Testis (tissue), 5 donors: Measurements from ENCODE around the gene TMEM191B. TPM values are rescaled to one million over a fixed set of nuclear protein-coding genes. Genes with fewer than 3 reads are reported as not detected.
A peak's percentile ranks its signal among the peaks of the same experiment; 100 is the strongest.
"Not testable (repeated sequence)": the region's sequence is repeated elsewhere in the genome, so short reads cannot be mapped to it uniquely, and the experiment has no call there.

Source experiments
- DNase-seq: peaks from one replicate; pipeline ENCODE4 v3.0.0-alpha.2; 2019
- H3K27ac ChIP-seq, 2 donors: fragments of 200-600 bp; sonication (generic); one replicate each; pipeline ENCODE4 v1.5.1; 2019
- H3K27me3 ChIP-seq: fragments of 200-600 bp; sonication (generic); one replicate; pipeline ENCODE4 v1.5.1; 2019
- H3K36me3 ChIP-seq: fragments of 200-600 bp; sonication (generic); one replicate; pipeline ENCODE4 v1.5.1; 2017; ENCODE audit warnings: low read depth; ENCODE audit errors: missing control alignments
- H3K4me1 ChIP-seq: fragments of 200-600 bp; sonication (generic); one replicate; pipeline ENCODE4 v1.5.1; 2019
- H3K4me3 ChIP-seq, 2 donors: fragments of 200-600 bp; sonication (generic); one replicate each; pipeline ENCODE4 v1.5.1; 2017 to 2019
- H3K9me3 ChIP-seq: fragments of 200-600 bp; sonication (generic); one replicate; pipeline ENCODE4 v1.5.1; 2017
- WGBS, 2 donors: methylation state at CpG; one replicate each; pipeline ENCODE4 v1.1.5; 2018; 5-methylcytosine and 5-hydroxymethylcytosine counted together
- intact Hi-C: fragments of 100-400 bp; cut with DNase I; formaldehyde crosslinking; loops from one replicate; pipeline ENCODE4 v1.15.1; 2023; ENCODE audit warnings: low total_unique reads
- long read RNA-seq, 2 donors: transcript quantifications; one replicate each; lab custom pipeline, GENCODE V29; 2026
- polyA plus RNA-seq: library from polyadenylated mRNA; stranded (reverse); fragments of 350-450 nt; fragmentation: Illumina TruSeq; extraction: RNeasy Lipid Tissue Mini Kit (QIAGEN cat#74804); gene quantifications from one replicate; pipeline ENCODE4 v1.2.3, GENCODE V29; 2014; ENCODE audit warnings: low read depth, low replicate concordance; ENCODE audit not compliant: insufficient read depth
- total RNA-seq, 2 donors: library from RNA; depleted of rRNA; stranded (reverse); fragments of >200 nt; gene quantifications; one replicate each; pipeline ENCODE4 v1.2.3, GENCODE V29; 2016

Gene TMEM191B
- total RNA-seq (10 to 100 TPM; 42.0 to 79.9 TPM), polyA plus RNA-seq (56.9 TPM)
- long read RNA-seq, donor 1: 0 reads
- long read RNA-seq, donor 2, partial matches to known transcripts: 0 of 1 reads
- long read RNA-seq, donor 2, other reads (novel, unspliced or antisense): 0 of 1 reads

DNA sequence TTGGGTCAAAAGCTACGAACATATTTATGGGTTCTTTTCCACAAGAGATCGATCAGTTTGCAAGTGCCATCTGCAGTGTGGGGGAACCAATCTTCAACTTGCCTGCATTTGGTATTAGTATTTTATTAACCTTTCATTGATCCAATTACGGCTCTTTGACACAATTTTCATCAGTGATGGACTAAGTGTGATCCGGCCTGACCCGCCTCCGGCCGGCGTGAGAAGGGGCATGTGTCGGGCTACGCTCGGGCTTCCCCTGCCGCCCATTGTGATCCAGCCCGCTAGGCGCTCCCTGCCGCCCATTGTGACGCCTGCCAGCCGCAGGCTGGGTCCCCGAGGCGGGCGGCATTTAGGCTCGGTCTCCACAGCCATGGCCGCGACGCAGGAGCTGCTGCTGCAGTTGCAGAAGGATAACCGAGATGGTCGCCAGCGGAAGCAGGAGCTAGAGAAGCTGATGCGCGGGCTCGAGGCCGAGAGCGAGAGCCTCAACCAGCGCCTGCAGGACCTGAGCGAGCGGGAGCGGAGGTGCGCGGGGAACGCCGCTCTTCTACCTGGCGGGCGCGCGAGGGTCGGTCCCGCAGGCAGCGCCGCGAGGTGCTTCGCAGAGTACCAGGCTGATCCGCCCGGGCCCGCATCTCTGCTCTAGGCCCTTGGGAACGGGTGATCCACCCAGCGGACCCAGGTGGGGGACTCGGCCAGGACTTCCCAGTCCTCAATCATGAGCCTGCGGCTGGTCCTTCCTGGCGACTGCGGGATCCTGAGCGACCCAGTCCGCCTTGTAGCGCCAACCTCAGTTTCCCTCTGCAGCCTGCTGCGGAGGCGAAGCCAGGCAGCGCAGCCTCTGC is at the start of gene TMEM191B:
TSS of gene TMEM191B (plus strand) at position 51 of the 845 bp plus-strand sequence. CDS start at position 230, 179 bp downstream.
- H3K4me3 ChIP-seq, intact Hi-C loops, H3K9me3 ChIP-seq, H3K36me3 ChIP-seq, H3K27ac ChIP-seq, DNase-seq, H3K4me1 ChIP-seq, H3K27me3 ChIP-seq: not testable (repeated sequence)
- WGBS, 2 donors: no CpG with 5 or more reads among the region's 65 CpGs

DNA sequence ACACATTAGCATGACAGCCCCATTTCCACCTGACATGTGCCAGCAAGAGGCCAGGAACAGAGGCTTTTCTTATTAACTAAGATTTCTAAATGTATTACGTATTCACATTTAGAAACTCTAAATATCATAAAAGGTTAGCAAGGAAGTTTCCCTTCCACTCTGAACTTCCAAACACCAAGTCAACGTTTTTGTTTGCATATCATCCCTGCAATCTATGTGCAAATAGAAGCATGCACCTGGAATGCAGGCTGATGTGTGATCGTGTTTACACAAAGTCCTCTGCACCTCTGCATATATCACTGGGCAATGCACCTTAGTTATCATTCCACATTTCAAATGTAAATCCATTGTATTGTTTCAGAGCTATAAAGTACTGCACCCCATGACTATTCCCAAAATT is 31.4 kb upstream of the TMEM191B start:
- intact Hi-C loops: not testable (repeated sequence)
- no CpG with 5 or more reads among the region's 3 CpGs for WGBS, 2 donors

DNA sequence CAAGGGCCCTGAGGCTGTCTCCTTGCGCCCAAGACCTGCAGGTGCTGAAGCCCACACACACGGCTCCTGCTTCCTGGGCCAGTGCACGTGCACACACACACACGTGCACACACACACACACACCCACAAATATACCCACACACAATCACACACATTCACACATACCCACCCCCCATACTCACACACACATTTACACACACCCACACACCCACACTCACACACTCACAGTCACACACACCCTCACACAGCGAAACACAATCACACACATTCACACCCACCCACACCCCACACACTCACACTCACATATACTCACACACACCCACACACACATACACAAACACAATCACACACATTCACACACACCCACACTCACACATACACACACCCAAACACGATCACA is 16.3 kb upstream of the TMEM191B start:
- H3K27ac ChIP-seq, H3K4me1 ChIP-seq, intact Hi-C loops, H3K4me3 ChIP-seq, H3K36me3 ChIP-seq, H3K9me3 ChIP-seq, DNase-seq, H3K27me3 ChIP-seq: not testable (repeated sequence)
- 80 to 83% methylated on average over 6 of the region's 6 CpGs for WGBS, 2 donors

More for the DNA sequence above, 31.4 kb upstream of the TMEM191B start:
- not testable (repeated sequence) for H3K4me1 ChIP-seq, H3K9me3 ChIP-seq, H3K4me3 ChIP-seq, H3K27ac ChIP-seq, H3K36me3 ChIP-seq, H3K27me3 ChIP-seq, DNase-seq

DNA sequence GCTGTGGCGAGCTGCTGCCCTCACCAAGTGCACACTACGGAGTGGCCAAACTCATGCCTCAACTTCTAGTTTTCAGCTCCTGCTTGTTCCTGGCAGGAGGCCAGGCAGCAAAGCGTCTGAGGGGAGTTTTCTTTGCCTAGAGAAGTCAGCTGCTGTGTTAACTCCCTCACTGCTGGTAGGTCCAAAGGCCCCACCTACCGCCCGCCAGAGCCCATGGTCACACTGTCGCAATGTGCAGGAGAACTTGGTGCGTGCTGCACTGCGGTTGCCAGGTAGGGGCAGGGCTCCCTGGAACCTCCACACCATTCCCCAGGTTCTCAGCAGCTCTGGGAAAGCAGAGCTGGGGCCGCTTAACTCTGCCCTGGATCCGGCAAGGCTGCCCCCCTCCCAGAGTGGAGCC is 15.2 kb upstream of the TMEM191B start:
- H3K27ac ChIP-seq, H3K4me1 ChIP-seq, DNase-seq, H3K36me3 ChIP-seq, H3K27me3 ChIP-seq, intact Hi-C loops, H3K4me3 ChIP-seq, H3K9me3 ChIP-seq: not testable (repeated sequence)
- no CpG with 5 or more reads among the region's 10 CpGs for WGBS, 2 donors

DNA sequence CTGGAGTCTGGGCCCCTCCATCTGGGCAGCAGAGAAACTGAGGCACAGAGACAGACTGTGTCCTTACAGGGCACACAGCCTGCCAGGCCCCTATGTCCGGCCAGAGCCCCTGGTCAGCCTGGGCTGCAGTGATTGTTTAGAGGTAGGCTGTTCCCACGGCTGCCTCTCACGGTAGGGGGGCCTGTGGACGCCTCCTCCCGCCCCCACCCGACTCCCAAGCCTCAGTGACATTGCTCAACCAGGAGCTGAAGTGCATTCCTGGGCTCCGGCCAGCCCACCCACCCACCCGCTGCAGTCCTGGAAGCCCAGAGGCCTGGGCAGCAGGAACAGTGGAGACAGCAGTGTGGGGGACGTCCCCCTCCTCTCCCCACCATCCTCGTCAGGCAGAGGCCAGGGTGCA is 14.1 kb upstream of the TMEM191B start:
- H3K4me1 ChIP-seq, intact Hi-C loops, H3K9me3 ChIP-seq, H3K36me3 ChIP-seq, H3K4me3 ChIP-seq, DNase-seq, H3K27ac ChIP-seq, H3K27me3 ChIP-seq: not testable (repeated sequence)
- 70% methylated on average over 6 of the region's 10 CpGs; no CpG with 5 or more reads in 1 of the 2 donors for WGBS, 2 donors

DNA sequence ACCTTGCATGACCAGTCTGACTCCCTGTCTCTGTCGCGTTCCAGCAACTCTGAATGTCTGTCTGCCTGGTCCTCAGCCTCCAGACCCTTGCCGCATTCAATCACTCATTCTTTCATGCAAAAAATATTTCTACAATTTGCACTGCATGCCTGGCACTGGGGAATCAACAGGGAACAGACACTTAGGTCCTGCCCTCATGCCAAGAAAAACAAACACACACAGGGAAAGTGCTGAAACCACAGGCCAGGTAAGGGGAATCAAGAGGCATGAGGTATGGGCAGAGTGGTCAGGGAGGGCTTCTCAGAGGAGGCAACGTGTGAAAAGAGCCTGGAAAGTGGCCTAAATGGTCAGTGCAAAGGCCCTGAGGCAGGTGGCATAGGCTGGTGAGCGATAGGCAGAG is 9.5 kb upstream of the TMEM191B start, which contains the start of gene GGTLC3:
TSS of gene GGTLC3 (minus strand) at position 101 of the 400 bp plus-strand sequence. CDS start 264 bp downstream, outside the sequence.
- intact Hi-C loops, DNase-seq, H3K27me3 ChIP-seq, H3K9me3 ChIP-seq, H3K27ac ChIP-seq, H3K4me1 ChIP-seq, H3K36me3 ChIP-seq, H3K4me3 ChIP-seq: not testable (repeated sequence)
- WGBS, 2 donors: 83% methylated on average over 1 of the region's 5 CpGs; no CpG with 5 or more reads in 1 of the 2 donors

DNA sequence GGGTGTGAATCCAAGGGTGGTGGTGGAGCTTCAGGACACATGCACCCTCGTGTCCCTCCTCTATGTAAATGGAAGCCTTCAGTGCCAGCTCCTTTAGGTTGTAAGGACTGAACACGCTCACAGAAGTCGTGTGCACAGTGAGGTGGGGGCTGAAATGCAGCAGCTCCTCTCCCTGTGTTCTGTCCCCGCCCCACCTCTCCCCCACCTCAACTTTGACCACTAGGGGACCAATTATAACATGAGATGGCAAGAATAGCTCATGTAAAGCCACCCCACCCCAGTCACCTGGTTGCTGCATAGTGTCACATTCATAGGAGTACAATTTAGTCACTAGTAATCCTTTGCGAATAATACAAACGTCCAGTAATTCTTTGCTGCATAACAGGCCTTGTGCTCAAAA is 4.8 kb upstream of the TMEM191B start:
- H3K27ac ChIP-seq, intact Hi-C loops, H3K27me3 ChIP-seq, DNase-seq, H3K36me3 ChIP-seq, H3K9me3 ChIP-seq, H3K4me3 ChIP-seq, H3K4me1 ChIP-seq: not testable (repeated sequence)
- no CpG with 5 or more reads among the region's 6 CpGs for WGBS, 2 donors

DNA sequence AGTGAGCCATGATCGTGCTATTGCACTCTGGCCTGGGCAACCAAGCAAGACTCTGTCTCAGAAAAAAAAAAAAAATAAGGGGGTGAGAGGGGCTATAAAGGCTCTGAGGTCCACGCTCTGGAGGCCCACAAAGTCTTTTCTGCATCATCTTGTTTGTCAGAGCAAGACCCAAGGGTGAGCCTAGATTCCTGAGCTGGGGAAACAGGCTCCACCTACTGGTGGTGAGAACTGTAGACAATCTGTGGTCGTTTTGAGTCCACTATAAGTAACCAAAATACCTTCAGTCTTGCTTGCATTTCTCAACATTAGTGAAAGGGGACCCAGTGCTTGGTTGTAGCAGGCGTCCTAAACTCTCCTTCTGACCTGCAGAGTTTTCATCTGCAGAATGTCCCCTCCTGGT is 4.3 kb upstream of the TMEM191B start:
- H3K27me3 ChIP-seq, H3K36me3 ChIP-seq, H3K9me3 ChIP-seq, H3K4me1 ChIP-seq, intact Hi-C loops, H3K27ac ChIP-seq, DNase-seq, H3K4me3 ChIP-seq: not testable (repeated sequence)
- WGBS, 2 donors: no CpG with 5 or more reads among the region's 4 CpGs

DNA sequence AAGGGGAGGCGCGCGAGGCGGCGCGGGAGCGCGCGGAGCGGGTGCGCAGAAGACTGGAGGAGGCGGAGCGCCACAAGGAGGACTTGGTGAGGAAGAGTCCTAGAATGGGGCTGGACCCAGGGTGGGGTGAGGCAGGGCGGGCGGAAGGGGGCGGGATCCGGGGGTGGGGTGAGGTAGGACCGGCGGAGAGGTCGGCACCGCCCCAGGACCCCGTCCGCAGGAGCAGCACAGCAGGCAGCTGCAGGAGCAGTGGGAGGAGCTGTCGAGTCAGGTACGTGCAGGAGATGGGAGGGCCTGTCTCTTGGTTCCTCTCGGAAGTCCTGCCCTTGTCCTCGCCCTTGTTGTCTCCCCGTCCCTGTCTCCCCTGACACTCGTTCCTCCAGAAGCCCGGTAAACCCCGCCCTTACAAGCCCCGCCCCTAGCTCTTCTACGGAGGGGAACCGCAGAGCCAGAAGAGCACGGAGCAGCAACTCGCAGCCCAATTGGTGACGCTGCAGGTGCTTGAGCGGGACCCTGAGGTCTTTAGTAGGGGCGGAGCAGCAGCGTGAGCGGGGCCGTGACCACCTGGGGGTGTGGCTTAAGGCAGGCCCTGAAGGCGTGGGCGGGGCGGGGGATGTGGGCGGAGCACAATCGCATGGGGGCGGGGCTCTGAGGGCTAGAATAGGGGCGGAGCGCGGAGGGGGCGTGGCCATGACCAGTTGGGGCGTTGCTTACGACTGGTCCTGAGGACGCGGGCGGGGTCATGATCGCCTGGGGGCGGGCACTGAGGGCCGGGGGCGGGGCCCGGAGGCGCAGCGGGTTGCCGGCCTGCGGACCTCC is 1.2 kb downstream of the TMEM191B start:
- H3K9me3 ChIP-seq, H3K27me3 ChIP-seq, H3K36me3 ChIP-seq, H3K27ac ChIP-seq, H3K4me1 ChIP-seq, intact Hi-C loops, H3K4me3 ChIP-seq: not testable (repeated sequence)
- peak; percentile 78 for DNase-seq
- WGBS, 2 donors: no CpG with 5 or more reads among the region's 66 CpGs

DNA sequence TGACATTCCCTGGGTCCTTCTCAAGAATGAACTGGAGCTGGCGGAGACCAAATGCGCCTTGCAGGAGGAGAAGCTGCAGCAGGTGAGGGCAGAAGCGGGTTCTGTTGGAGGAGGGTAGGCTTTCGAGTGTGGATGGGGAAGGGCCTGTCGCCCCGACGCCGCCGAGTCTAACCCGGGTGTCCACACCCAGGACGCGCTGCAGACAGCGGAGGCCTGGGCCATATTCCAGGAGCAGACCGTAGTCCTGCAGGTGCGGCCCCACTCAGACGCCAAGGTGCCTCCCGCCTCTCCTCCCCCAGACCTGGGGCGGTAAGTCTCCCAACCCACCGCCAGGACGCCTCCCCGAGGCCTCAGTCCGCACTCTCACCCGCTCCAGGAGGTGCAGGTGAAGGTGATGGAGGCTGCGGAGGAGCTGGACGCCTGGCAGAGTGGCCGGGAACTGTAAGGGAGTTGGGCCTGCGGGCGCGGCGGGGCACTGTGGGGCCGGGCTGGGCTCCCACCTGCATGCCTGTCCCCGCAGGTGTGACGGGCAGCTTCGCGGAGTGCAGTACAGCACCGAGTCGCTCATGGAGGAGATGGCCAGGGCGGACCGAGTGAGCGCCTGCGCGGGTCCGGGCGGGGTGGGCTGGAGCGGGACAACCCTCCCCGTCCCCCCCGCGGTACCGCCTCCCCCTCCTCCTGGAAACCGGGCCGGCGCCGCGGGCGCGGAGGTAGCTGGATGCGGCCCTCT is 2.0 kb downstream of the TMEM191B start:
- H3K27ac ChIP-seq, H3K36me3 ChIP-seq, DNase-seq, H3K27me3 ChIP-seq, H3K4me1 ChIP-seq, H3K9me3 ChIP-seq, intact Hi-C loops, H3K4me3 ChIP-seq: not testable (repeated sequence)
- no CpG with 5 or more reads among the region's 57 CpGs for WGBS, 2 donors

DNA sequence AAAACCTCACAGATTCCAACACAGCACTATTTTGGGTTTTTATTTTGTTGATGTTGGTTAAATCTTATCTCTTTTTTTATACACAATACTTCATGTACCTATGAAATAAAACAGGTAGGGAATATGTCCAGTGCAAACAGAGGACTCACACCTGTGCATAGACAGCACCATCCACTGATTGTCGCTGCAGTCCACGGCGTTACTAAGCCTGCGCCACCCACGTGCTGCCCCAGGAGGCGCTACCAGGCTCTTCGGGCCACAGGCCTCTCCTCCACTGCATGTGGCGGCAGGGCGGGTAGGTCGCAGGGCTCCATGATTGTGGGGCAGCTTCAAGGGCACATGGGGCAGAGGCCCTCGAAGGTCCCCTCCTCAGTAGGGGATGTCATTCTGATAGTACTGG is 6.0 kb downstream of the TMEM191B start:
- H3K4me1 ChIP-seq, H3K27me3 ChIP-seq, H3K27ac ChIP-seq, H3K36me3 ChIP-seq, DNase-seq, intact Hi-C loops, H3K4me3 ChIP-seq, H3K9me3 ChIP-seq: not testable (repeated sequence)
- whole genome bisulfite sequencing, 2 donors: no CpG with 5 or more reads among the region's 11 CpGs
